ENCODE measurements around the gene SEPTIN2.
"Not testable (repeated sequence)": the region's sequence is repeated elsewhere in the genome, so short reads cannot be mapped to it uniquely, and the experiment has no call there.

Gene SEPTIN2
- 277 to 294 reads per million in 2 experiments for total RNA-seq

GRCh38 chr2:241315879-241316631 is at the start of gene SEPTIN2:
SEPTIN2 (plus strand) TSS chr2:241315925; CDS start chr2:241324233, 8,308 bp downstream.
- no peak for DNase-seq (ENCODE audit: low read depth)

- no peak for DNase-seq (ENCODE audit: low read depth)
Observed at GRCh38 chr2:241267249-241268067, 48.3 kb upstream of the SEPTIN2 start.

- DNase-seq (ENCODE audit: low read depth): no peak
Observed at GRCh38 chr2:241268306-241268705, 47.4 kb upstream of the SEPTIN2 start.

- DNase-seq (ENCODE audit: low read depth): no peak
Observed at GRCh38 chr2:241268716-241269445, 46.8 kb upstream of the SEPTIN2 start.

GRCh38 chr2:241269707-241270520 is 45.8 kb upstream of the SEPTIN2 start:
- no peak for DNase-seq (ENCODE audit: low read depth)

GRCh38 chr2:241270531-241270930 is 45.2 kb upstream of the SEPTIN2 start:
- DNase-seq (ENCODE audit: low read depth): no peak

DNA sequence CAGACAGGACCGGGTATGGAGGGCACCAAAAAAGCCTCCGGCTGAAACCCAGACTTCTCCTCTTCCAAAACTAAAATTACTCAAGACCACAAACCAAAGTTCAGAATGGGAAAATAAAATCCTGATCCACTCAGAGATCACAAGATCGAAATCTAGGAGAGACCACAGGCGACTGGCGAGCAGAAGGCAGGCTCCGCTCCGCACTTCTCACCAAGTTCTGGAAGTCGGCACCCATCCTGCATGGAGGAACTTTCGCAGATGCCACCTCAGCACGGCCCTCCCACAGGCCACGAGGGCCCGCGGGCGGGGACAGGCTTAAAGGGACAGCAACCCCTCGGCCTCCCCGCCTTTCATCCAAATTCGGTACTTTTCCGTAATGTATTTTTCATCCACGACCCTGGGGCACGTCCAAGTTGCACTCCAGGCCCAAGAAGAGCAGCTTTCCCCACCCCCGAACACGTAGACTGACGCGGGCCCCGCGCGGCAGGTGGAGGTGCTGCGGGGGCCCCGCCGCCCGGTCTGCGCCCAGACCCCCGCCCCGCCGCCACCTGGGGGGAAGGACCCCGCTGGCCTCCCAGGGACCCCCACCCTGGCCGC is 43.9 kb upstream of the SEPTIN2 start:
- DNase-seq (ENCODE audit: low read depth): peak; percentile 18

DNA sequence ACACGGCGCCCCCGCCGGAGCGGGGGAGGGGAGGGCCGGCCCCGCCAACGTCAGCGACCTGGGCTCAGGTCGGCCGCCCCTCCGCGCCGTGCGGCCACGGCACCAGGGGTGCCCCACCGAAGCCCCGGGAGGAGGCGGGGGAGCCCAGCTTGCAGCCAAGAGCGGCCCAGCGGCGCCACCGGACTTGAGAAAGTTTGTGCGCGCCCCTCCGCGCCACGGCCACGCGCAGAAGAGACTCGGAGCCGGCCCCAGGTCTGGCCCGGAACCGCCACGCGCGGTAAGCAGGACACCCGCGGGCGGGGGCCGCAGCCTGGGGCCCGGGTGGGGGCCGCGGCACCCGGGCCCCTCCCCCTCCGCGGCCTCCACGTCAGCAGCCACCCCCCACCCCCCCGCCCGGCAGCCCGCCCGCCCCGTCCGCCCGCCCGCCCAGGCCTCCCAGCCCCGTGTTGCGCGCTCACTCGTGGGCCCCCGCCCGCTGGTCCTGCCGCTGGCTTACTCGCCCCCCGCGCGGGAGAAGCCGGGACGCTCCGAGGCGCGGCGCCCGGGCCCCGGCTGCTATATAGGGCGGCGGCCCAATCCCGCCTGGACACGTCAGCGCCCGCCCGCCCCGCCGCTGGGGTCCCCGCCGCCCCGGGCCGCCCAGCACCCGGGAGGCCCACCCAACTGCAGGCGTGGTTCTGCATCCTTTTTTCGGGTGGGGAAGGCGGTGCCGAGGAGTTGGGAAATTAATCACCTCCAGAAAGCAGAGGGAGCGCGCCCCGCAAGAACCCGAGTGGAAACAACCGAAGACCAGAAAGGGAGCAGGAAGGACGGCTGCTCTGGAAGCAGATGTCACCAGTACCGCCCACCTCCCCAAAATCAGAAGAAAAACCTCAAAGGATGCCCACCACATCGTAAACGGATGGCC is 43.2 kb upstream of the SEPTIN2 start:
- peak; percentile 25 for DNase-seq (ENCODE audit: low read depth)

GRCh38 chr2:241273210-241274020 is 42.3 kb upstream of the SEPTIN2 start:
- DNase-seq (ENCODE audit: low read depth): no peak

- DNase-seq (ENCODE audit: low read depth): no peak
Observed at GRCh38 chr2:241274127-241274526, 41.6 kb upstream of the SEPTIN2 start.

- no peak for DNase-seq (ENCODE audit: low read depth)
Observed at GRCh38 chr2:241275504-241275903, 40.2 kb upstream of the SEPTIN2 start.

GRCh38 chr2:241275910-241276309 is 39.8 kb upstream of the SEPTIN2 start:
- no peak for DNase-seq (ENCODE audit: low read depth)

DNA sequence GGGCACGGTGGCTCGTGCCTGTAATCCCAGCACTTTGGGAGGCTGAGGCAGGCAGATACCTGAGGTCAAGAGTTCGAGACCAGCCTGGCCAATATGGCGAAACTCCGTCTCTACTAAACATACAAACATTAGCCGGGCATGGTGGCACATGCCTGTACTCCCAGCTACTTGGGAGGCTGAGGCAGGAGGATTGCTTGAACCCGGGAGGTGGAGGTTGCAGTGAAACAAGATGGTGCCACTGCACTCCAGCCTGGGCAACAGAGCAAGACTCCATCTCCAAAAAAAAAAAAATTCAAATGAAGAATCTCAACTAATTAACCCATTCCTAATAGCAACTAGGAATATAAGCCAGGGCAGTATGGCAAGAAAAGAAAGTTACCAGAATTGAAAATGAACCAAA is 37.4 kb upstream of the SEPTIN2 start:
- not testable (repeated sequence) for DNase-seq (ENCODE audit: low read depth)

GRCh38 chr2:241279413-241279812 is 36.3 kb upstream of the SEPTIN2 start:
- no peak for DNase-seq (ENCODE audit: low read depth)

GRCh38 chr2:241279828-241280227 is 35.9 kb upstream of the SEPTIN2 start:
- no peak for DNase-seq (ENCODE audit: low read depth)

GRCh38 chr2:241280291-241280690 is 35.4 kb upstream of the SEPTIN2 start:
- DNase-seq (ENCODE audit: low read depth): no peak

- DNase-seq (ENCODE audit: low read depth): no peak
Observed at GRCh38 chr2:241282555-241282954, 33.2 kb upstream of the SEPTIN2 start.

GRCh38 chr2:241285596-241285995 is 30.1 kb upstream of the SEPTIN2 start:
- DNase-seq (ENCODE audit: low read depth): no peak

Data from T follicular helper cell (primary cell).